Upper lobe of left lung (tissue), 6 donors: Measurements from ENCODE around the gene MLC1. TPM values are rescaled to one million over a fixed set of nuclear protein-coding genes. Genes with fewer than 3 reads are reported as not detected.
A peak's percentile ranks its signal among the peaks of the same experiment; 100 is the strongest.

Experiments
- ATAC-seq, 2 donors: fragments of 200-7000 bp; cut with Tn5 transposase; one replicate each; pipeline ENCODE4 v1.9.1; 2022; ENCODE audit warnings: mild to moderate bottlenecking in 2 of 2, moderate library complexity in 2 of 2; ENCODE audit not compliant: low FRiP score in 2 of 2
- DNase-seq, 2 donors: peaks; one replicate each; pipeline ENCODE4 v3.0.0-alpha.2; 2019 to 2020
- H3K27ac ChIP-seq, 4 donors: fragments of 200-600 bp; sonication (generic); one replicate each; pipeline ENCODE4 v1.5.1; 2016 to 2019
- H3K27me3 ChIP-seq, 4 donors: fragments of 200-600 bp; sonication (generic); one replicate each; pipeline ENCODE4 v1.5.1; 2017 to 2019
- H3K36me3 ChIP-seq, 4 donors: fragments of 200-600 bp; sonication (generic); one replicate each; pipeline ENCODE4 v1.5.1; 2016 to 2019
- H3K4me1 ChIP-seq, 4 donors: fragments of 200-600 bp; sonication (generic); one replicate each; pipeline ENCODE4 v1.5.1; 2018 to 2019
- H3K4me3 ChIP-seq, 4 donors: fragments of 200-600 bp; sonication (generic); one replicate each; pipeline ENCODE4 v1.5.1; 2017 to 2019; ENCODE audit warnings: mild to moderate bottlenecking in 2 of 4, moderate library complexity in 1 of 4
- H3K9me3 ChIP-seq, 4 donors: fragments of 200-600 bp; sonication (generic); one replicate each; pipeline ENCODE4 v1.5.1; 2018 to 2019
- CTCF ChIP-seq, 6 experiments: fragments of 450-650 bp in 4 of 6; fragments of 200-600 bp in 2 of 6; sonication (generic) in 2 of 6; IDR thresholded peaks; one replicate each; pipeline ENCODE4 v1.5.1; 2016 to 2019; ENCODE audit warnings: antibody characterized with exemption in 6 of 6
- EP300 ChIP-seq, 4 donors: sonication (generic); formaldehyde crosslinking; IDR thresholded peaks; one replicate each; pipeline ENCODE4 v1.5.1; 2017; ENCODE audit warnings: antibody characterized with exemption in 4 of 4, control low read depth in 2 of 4
- POLR2A ChIP-seq, 4 donors: fragments of 450-650 bp; IDR thresholded peaks; one replicate each; pipeline ENCODE4 v1.5.1; 2016 to 2017; ENCODE audit warnings: antibody characterized with exemption in 4 of 4, mild to moderate bottlenecking in 2 of 4
- POLR2AphosphoS5 ChIP-seq, 2 donors: sonication (generic); formaldehyde crosslinking; IDR thresholded peaks; one replicate each; pipeline ENCODE4 v1.5.1; 2017; ENCODE audit warnings: antibody characterized with exemption in 2 of 2
- WGBS, 2 donors: methylation state at CpG; one replicate each; pipeline ENCODE4 v1.1.5; 2017 to 2018; 5-methylcytosine and 5-hydroxymethylcytosine counted together
- total RNA-seq, 6 donors: library from RNA; depleted of rRNA in 4 of 6; stranded (reverse); fragments of >200 nt in 4 of 6; gene quantifications; one replicate each; pipeline versions ENCODE4 v1.1.0 to v1.2.1, GENCODE V29; 2016 to 2021
- donor health status: DM: no; HTN: no; CAD: no; lungs with moderate emphysema.
- donor health status: DM: no; HTN: yes; CAD: no; lungs with severe emphysema.

Gene MLC1
- total RNA-seq, 6 donors from 2014 or later: 0.78 to 3.1 (median 1.2) TPM

GRCh38 chr22:50010676-50011446 lies 74.4 kb downstream of the MLC1 start:
- H3K27ac ChIP-seq: peak overlapping the region in 1 of 4 donors; percentile 56
- peaks cover 10 to 47% (median 34%) of the 10 kb centered on the region in 4 donors for H3K27me3 ChIP-seq
- H3K9me3 ChIP-seq: no peaks in the 10 kb centered on the region
- DNase-seq (peak in 1 of 2 donors; percentile 78), ATAC-seq (no peak)
- H3K36me3 ChIP-seq: no peaks in the 10 kb centered on the region
- H3K4me3 ChIP-seq: no peak overlapping the region
- TF ChIP-seq POLR2A (IDR thresholded peaks at IDR 0.05) (no peak), POLR2AphosphoS5 (IDR thresholded peaks at IDR 0.05) (no peak), CTCF (IDR thresholded peaks at IDR 0.05) (no peak), EP300 (IDR thresholded peaks at IDR 0.05) (no peak)
- peaks cover 17 to 43% (median 24%) of the 10 kb centered on the region in 4 donors for H3K4me1 ChIP-seq
- 8 to 15% methylated on average over 13 to 23 of the region's 61 CpGs for WGBS, 2 donors

GRCh38 chr22:50009765-50010675 lies 75.2 kb downstream of the MLC1 start:
- Histone ChIP-seq H3K4me3 (no peak overlapping the region), H3K36me3 (no peaks in the 10 kb centered on the region), H3K4me1 (peaks cover 17 to 37% (median 23%) of the 10 kb centered on the region in 4 donors), H3K9me3 (no peaks in the 10 kb centered on the region), H3K27ac (no peak overlapping the region), H3K27me3 (peaks cover 10 to 39% (median 27%) of the 10 kb centered on the region in 4 donors)
- DNase-seq (peak in 1 of 2 donors; percentile 81), ATAC-seq (no peak)
- TF ChIP-seq CTCF (IDR thresholded peaks at IDR 0.05) (no peak), POLR2A (IDR thresholded peaks at IDR 0.05) (no peak), POLR2AphosphoS5 (IDR thresholded peaks at IDR 0.05) (no peak), EP300 (IDR thresholded peaks at IDR 0.05) (no peak)
- 75 to 88% methylated on average over 23 to 44 of the region's 46 CpGs for WGBS, 2 donors

Other genes with a start within 250 kb of the MLC1 start
- gene ZBED4, start 231.6 kb downstream of the MLC1 start, total RNA-seq: 10 to 100 TPM; 10.8 to 19.9 (median 15.5) TPM
- gene ALG12, start 167.0 kb downstream of the MLC1 start, total RNA-seq: 10 to 100 TPM; 14.2 to 32.5 (median 22.3) TPM
- gene CRELD2, start 166.8 kb downstream of the MLC1 start, total RNA-seq: 10 to 100 TPM; 31.2 to 72.6 (median 46.9) TPM
- 100 to 1,000 TPM; 131 to 246 (median 156) TPM for gene PIM3, start 124.7 kb downstream of the MLC1 start, total RNA-seq
- under 1 TPM in 1 of 6 donors, not detected in 5; 0.06 TPM for gene IL17REL, start 72.7 kb downstream of the MLC1 start, total RNA-seq
- gene TTLL8, start 27.1 kb downstream of the MLC1 start, total RNA-seq: not detected
- gene MOV10L1, start 4.6 kb upstream of the MLC1 start, total RNA-seq: 1 to 10 TPM in 3 of 6 donors, under 1 TPM in 2, not detected in 1; 0.47 to 3.1 (median 1.8) TPM
- gene PANX2, start 85.3 kb upstream of the MLC1 start, total RNA-seq: 10 to 100 TPM in 3 of 6 donors, 1 to 10 TPM in 3; 1.9 to 16.8 (median 7.1) TPM
- gene TRABD, start 100.5 kb upstream of the MLC1 start, total RNA-seq: 10 to 100 TPM; 32.9 to 88.0 (median 56.3) TPM
- gene SELENOO, start 115.6 kb upstream of the MLC1 start, total RNA-seq: 100 to 1,000 TPM in 1 of 6 donors, 10 to 100 TPM in 5; 23.1 to 102 (median 28.9) TPM
- 100 to 1,000 TPM in 2 of 6 donors, 10 to 100 TPM in 4; 43.2 to 216 (median 52.4) TPM for gene TUBGCP6, start 159.6 kb upstream of the MLC1 start, total RNA-seq
- 100 to 1,000 TPM in 1 of 6 donors, 10 to 100 TPM in 5; 33.0 to 202 (median 53.1) TPM for gene HDAC10, start 165.8 kb upstream of the MLC1 start, total RNA-seq
- gene MAPK12, start 176.3 kb upstream of the MLC1 start, total RNA-seq: 10 to 100 TPM in 3 of 6 donors, 1 to 10 TPM in 3; 3.1 to 19.2 (median 10.1) TPM
- 10 to 100 TPM in 1 of 6 donors, 1 to 10 TPM in 5; 3.1 to 27.3 (median 8.6) TPM for gene MAPK11, start 185.0 kb upstream of the MLC1 start, total RNA-seq
- 100 to 1,000 TPM; 218 to 407 (median 313) TPM for gene PLXNB2, start 222.2 kb upstream of the MLC1 start, total RNA-seq
- 10 to 100 TPM in 5 of 6 donors, 1 to 10 TPM in 1; 9.5 to 24.1 (median 12.7) TPM for gene DENND6B, start 241.6 kb upstream of the MLC1 start, total RNA-seq